GM12878 (cell line): ENCODE measurements around the gene SEPSECS. TPM values are rescaled to one million over a fixed set of nuclear protein-coding genes. Genes with fewer than 3 reads are reported as not detected.

Source experiments
- ATAC-seq: fragments of 200-7000 bp; cut with Tn5 transposase; 3 replicates; pipeline ENCODE4 v1.9.1; 2020; ENCODE audit warnings: mild to moderate bottlenecking, moderate library complexity
- BruUV-seq: library from RNA; stranded (reverse); fragments of 400-500 nt; replicated peaks from 2 replicates; lab custom pipeline; 2021; lab: Mats Ljungman, UMichigan
- CTCF ChIA-PET: fragments of 300-600 bp; sonication (Branson Sonifier 250); formaldehyde crosslinking; extraction: SDS; loops from one replicate; lab custom pipeline; 2021; ENCODE audit warnings: inconsistent platforms; lab: Yijun Ruan, JAX
- POLR2A ChIA-PET: fragments of 350-600 bp; formaldehyde crosslinking; extraction: SDS; loops from one replicate; lab custom pipeline; 2021; ENCODE audit warnings: inconsistent platforms; lab: Charles Lee
- RAD21 ChIA-PET: fragments of 300-600 bp; sonication (Branson Sonifier 250); formaldehyde crosslinking; loops from one replicate; lab custom pipeline; 2023; ENCODE audit warnings: antibody characterized with exemption; ENCODE audit not compliant: unreplicated experiment; lab: Charles Lee
- SMC1A ChIA-PET: fragments of 300-600 bp; sonication (Branson Sonifier 250); formaldehyde crosslinking; loops from one replicate; lab custom pipeline; 2023; ENCODE audit not compliant: unreplicated experiment, uncharacterized antibody; lab: Charles Lee
- DNase-seq: peaks from one replicate; pipeline ENCODE4 v3.0.0-alpha.2; 2011; ENCODE audit warnings: low read depth, low spot score
- FAIRE-seq: peaks from 3 replicates; lab custom pipeline; 2011; peaks lifted over from hg19 to GRCh38; lab: Jason Lieb, UNC
- H2AFZ ChIP-seq: 2 replicates; pipeline ENCODE4 v1.6.0; 2011; ENCODE audit warnings: low read depth, low read length, control low read depth; ENCODE audit not compliant: control insufficient read depth
- H3K27ac ChIP-seq: 2 replicates; pipeline ENCODE4 v1.5.1; 2011; ENCODE audit warnings: control low read depth; ENCODE audit not compliant: control insufficient read depth, insufficient read depth
- H3K27me3 ChIP-seq, 2 experiments: replicated peaks in 1 of 2; 2 replicates each; pipeline versions ENCODE4 v1.6.0 to v1.6.1; 2011; ENCODE audit warnings: low read length in 1 of 2; ENCODE audit not compliant: control insufficient read depth in 2 of 2, insufficient read depth in 2 of 2
- H3K36me3 ChIP-seq, 2 experiments: 2 replicates each; pipeline ENCODE4 v1.5.1; 2011; ENCODE audit warnings: low read length in 1 of 2; ENCODE audit not compliant: control insufficient read depth in 2 of 2, insufficient read depth in 2 of 2
- H3K4me1 ChIP-seq: 2 replicates; pipeline ENCODE4 v1.6.1; 2011; ENCODE audit warnings: mild to moderate bottlenecking, low read length, moderate library complexity, mixed read lengths; ENCODE audit not compliant: control insufficient read depth, insufficient read depth
- H3K4me2 ChIP-seq: 2 replicates; pipeline ENCODE4 v1.6.0; 2011; ENCODE audit warnings: control low read depth; ENCODE audit not compliant: control insufficient read depth, insufficient read depth
- H3K4me3 ChIP-seq: fragments of 200-600 bp; sonication (generic); 2 replicates; pipeline ENCODE4 v1.5.1; 2016
- H3K79me2 ChIP-seq: 2 replicates; pipeline ENCODE4 v1.6.0; 2011; ENCODE audit warnings: low read length; ENCODE audit not compliant: control insufficient read depth, insufficient read depth
- H3K9ac ChIP-seq: 2 replicates; pipeline ENCODE4 v1.8.0; 2011; ENCODE audit warnings: low read length, control low read depth, mixed read lengths; ENCODE audit not compliant: control insufficient read depth, insufficient read depth
- H3K9me3 ChIP-seq: replicated peaks from 3 replicates; pipeline ENCODE4 v1.5.1; 2011; ENCODE audit warnings: mild to moderate bottlenecking, low read length; ENCODE audit not compliant: control insufficient read depth, insufficient read depth
- H4K20me1 ChIP-seq: 2 replicates; pipeline ENCODE4 v1.6.0; 2011; ENCODE audit not compliant: control insufficient read depth, insufficient read depth
- ATF3 ChIP-seq: IDR thresholded peaks from 2 replicates; pipeline ENCODE4 v1.6.1; 2011; ENCODE audit warnings: low read depth, mild to moderate bottlenecking, low read length, moderate library complexity, borderline replicate concordance; ENCODE audit errors: extremely low read depth
- GATAD2B ChIP-seq: fragments of 450-650 bp; conservative IDR thresholded peaks from 2 replicates; pipeline ENCODE4 v1.6.1; 2017; ENCODE audit warnings: low read depth, mild to moderate bottlenecking, moderate library complexity
- HDGF ChIP-seq: fragments of 450-650 bp; IDR thresholded peaks from 2 replicates; pipeline ENCODE4 v1.6.1; 2016; ENCODE audit warnings: antibody characterized with exemption
- KAT2A ChIP-seq: conservative IDR thresholded peaks from 2 replicates; pipeline ENCODE4 v1.6.1; 2011; ENCODE audit warnings: low read depth, low read length; ENCODE audit not compliant: control insufficient read depth
- NFYA ChIP-seq: IDR thresholded peaks from 2 replicates; pipeline ENCODE4 v1.6.1; 2011; ENCODE audit warnings: low read depth, mild to moderate bottlenecking, low read length, improper control_type of control experiment, borderline replicate concordance
- RUNX3 ChIP-seq: IDR thresholded peaks from 2 replicates; pipeline ENCODE4 v1.6.1; 2012; ENCODE audit warnings: low read length, inconsistent platforms
- SPI1 ChIP-seq: IDR thresholded peaks from 2 replicates; pipeline ENCODE4 v1.6.1; 2011; ENCODE audit warnings: low read depth, mild to moderate bottlenecking, low read length, moderate library complexity, borderline replicate concordance; ENCODE audit not compliant: insufficient read depth
- STAT1 ChIP-seq: fragments of 450-650 bp; conservative IDR thresholded peaks from 2 replicates; pipeline ENCODE4 v1.6.1; 2014; ENCODE audit warnings: antibody characterized with exemption, mild to moderate bottlenecking
- YBX1 ChIP-seq: fragments of 450-650 bp; IDR thresholded peaks from 2 replicates; pipeline ENCODE4 v1.6.1; 2016; ENCODE audit warnings: antibody characterized with exemption
- YY1 ChIP-seq: IDR thresholded peaks from 2 replicates; pipeline ENCODE4 v1.6.1; 2011; ENCODE audit warnings: low read depth, mild to moderate bottlenecking, low read length
- ZZZ3 ChIP-seq: IDR thresholded peaks from 2 replicates; pipeline ENCODE4 v1.6.1; 2011; ENCODE audit warnings: low read depth; ENCODE audit not compliant: control insufficient read depth, insufficient read length
- WGBS: methylation state at CpG from one replicate; pipeline ENCODE4 v1.1.6; 2016; ENCODE audit warnings: low lambda C conversion rate; ENCODE audit not compliant: insufficient replicate concordance, insufficient coverage; ENCODE audit errors: missing lambda C conversion rate; 5-methylcytosine and 5-hydroxymethylcytosine counted together
- in situ Hi-C: fragments of 300-500 bp; cut with MboI; formaldehyde crosslinking; loops from 9 replicates; pipeline ENCODE4 v1.14.3; 2018; ENCODE audit warnings: mixed read lengths
- intact Hi-C: fragments of 100-400 bp; cut with micrococcal nuclease; formaldehyde crosslinking; loops from one replicate; pipeline ENCODE4 v1.14.2; 2022; ENCODE audit not compliant: unreplicated experiment
- polyA plus RNA-seq, 11 experiments: library from polyadenylated mRNA; depleted of rRNA in 4 of 11; unstranded in 6 of 11; stranded (reverse) in 5 of 11; fragments of >200 nt; fragmentation: Nextera tagmentation in 4 of 11; fragmentation: Illumina TruSeq in 1 of 11; extraction: Ambion mirVana in 4 of 11; extraction: Trizol in 1 of 11; gene quantifications; 1 replicate in 1 of 11; 2 replicates in 10 of 11; pipeline versions ENCODE4 v1.2.1 to v1.2.3, GENCODE V29; 2011 to 2016; ENCODE audit warnings: inconsistent platforms in 2 of 11, missing spikeins in 2 of 11, low read depth in 1 of 11
- total RNA-seq, 4 experiments: library from RNA; depleted of rRNA in 3 of 4; stranded (reverse); fragments of >200 nt in 3 of 4; fragmentation: Illumina TruSeq in 1 of 4; extraction: Trizol in 1 of 4; gene quantifications; 2 replicates each; pipeline versions ENCODE4 v1.2.1 to v1.2.3, GENCODE V29; 2013 to 2021

Gene SEPSECS
- total and polyA plus RNA-seq, 10 of the 15 experiments (the other 5 are each of a cell fraction or from before 2014, with no cell fraction given): 2.8 to 15.8 (median 7.2) TPM

- Histone ChIP-seq H3K79me2 (peaks cover 18% of the 10 kb centered on the region), H3K27ac (no peak overlapping the region), H3K4me3 (no peak overlapping the region), H3K9me3 (no peaks in the 10 kb centered on the region), H4K20me1 (no peaks in the 10 kb centered on the region), H2AFZ (no peak overlapping the region), H3K4me1 (peaks cover 2% of the 10 kb centered on the region), H3K4me2 (no peak overlapping the region), H3K9ac (no peak overlapping the region), H3K27me3 (no peaks in the 10 kb centered on the region), H3K36me3 (no peaks in the 10 kb centered on the region; a peak in 1 of 4 replicates)
- TF ChIP-seq STAT1 (no peak), ZZZ3 (no peak), GATAD2B (no peak), RUNX3 (no peak), KAT2A (no peak), YY1 (no peak), SPI1 (no peak), HDGF (no peak), YBX1 (no peak), NFYA (no peak), ATF3 (no peak)
- no peak for ATAC-seq
- CTCF ChIA-PET: interaction anchor here (2.9 kb wide), 1 partner anchor 12 kb away, joined by 11 read pairs; no protein-coding TSS in a partner anchor
- no peak for DNase-seq
- no peak for FAIRE-seq
- RAD21 ChIA-PET: interaction anchor here (0.9 kb wide), 1 partner anchor 155 kb away, joined by 3 read pairs; the partner anchor contains the start of gene ZCCHC4
- no TSS peak for BruUV-seq
- WGBS: 90% methylated on average over 1 of the region's 1 CpG
- POLR2A ChIA-PET: interaction anchor here (0.7 to 1.2 kb wide), 2 partner anchors 36 to 78 kb away, joined by 5 to 7 read pairs; no protein-coding TSS in a partner anchor
- SMC1A ChIA-PET: interaction anchor here (1.1 kb wide), 1 partner anchor 155 kb away, joined by 3 read pairs; no protein-coding TSS in a partner anchor
- intact Hi-C loops (no loop called here), in situ Hi-C loops (no loop called here)
Measured at GRCh38 chr4:25157081-25157480, 3.2 kb downstream of the SEPSECS start.
